Right lobe of liver (tissue), 4 donors: ENCODE data around the gene FABP1.

ENCODE experiments used
- POLR2A ChIP-seq: fragments of 450-650 bp; IDR thresholded peaks from one replicate; pipeline ENCODE4 v1.6.1; 2017; ENCODE audit warnings: antibody characterized with exemption, mild to moderate bottlenecking
- TF ChIP-seq, protein P1 (sequence below), 4 donors: fragments of 200-600 bp in 3 of 4; fragments of 450-650 bp in 1 of 4; IDR thresholded peaks; one replicate each; pipeline versions ENCODE4 v1.5.1 to v1.8.0; 2016 to 2022; ENCODE audit warnings: antibody characterized with exemption in 4 of 4, mild to moderate bottlenecking in 2 of 4
- donor health status: DM: no; HTN: no; CAD: no.
- donor health status: DM: no; HTN: no; CAD: no.
- donor health status: DM: no; HTN: yes; CAD: no.

GRCh38 chr2:88127638-88127887, 299 bp downstream of the FABP1 start:
- no peak for TF ChIP-seq POLR2A
- TF ChIP-seq, protein P1, sequence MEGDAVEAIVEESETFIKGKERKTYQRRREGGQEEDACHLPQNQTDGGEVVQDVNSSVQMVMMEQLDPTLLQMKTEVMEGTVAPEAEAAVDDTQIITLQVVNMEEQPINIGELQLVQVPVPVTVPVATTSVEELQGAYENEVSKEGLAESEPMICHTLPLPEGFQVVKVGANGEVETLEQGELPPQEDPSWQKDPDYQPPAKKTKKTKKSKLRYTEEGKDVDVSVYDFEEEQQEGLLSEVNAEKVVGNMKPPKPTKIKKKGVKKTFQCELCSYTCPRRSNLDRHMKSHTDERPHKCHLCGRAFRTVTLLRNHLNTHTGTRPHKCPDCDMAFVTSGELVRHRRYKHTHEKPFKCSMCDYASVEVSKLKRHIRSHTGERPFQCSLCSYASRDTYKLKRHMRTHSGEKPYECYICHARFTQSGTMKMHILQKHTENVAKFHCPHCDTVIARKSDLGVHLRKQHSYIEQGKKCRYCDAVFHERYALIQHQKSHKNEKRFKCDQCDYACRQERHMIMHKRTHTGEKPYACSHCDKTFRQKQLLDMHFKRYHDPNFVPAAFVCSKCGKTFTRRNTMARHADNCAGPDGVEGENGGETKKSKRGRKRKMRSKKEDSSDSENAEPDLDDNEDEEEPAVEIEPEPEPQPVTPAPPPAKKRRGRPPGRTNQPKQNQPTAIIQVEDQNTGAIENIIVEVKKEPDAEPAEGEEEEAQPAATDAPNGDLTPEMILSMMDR (IDR thresholded peaks at IDR 0.05), result no peak
